H1 (cell line): Measurements from ENCODE around the gene ARMH4. TPM values are rescaled to one million over a fixed set of nuclear protein-coding genes. Genes with fewer than 3 reads are reported as not detected.

Source experiments
- CTCF ChIP-seq, 3 experiments: IDR thresholded peaks; 1 replicate in 2 of 3; 2 replicates in 1 of 3; pipeline versions ENCODE4 v1.5.1 to v1.6.1; 2011; ENCODE audit warnings: low read length in 3 of 3, mild to moderate bottlenecking in 3 of 3, inconsistent platforms in 2 of 3, low read depth in 1 of 3, moderate library complexity in 1 of 3; ENCODE audit not compliant: insufficient read depth in 1 of 3; ENCODE audit errors: control extremely low read depth in 1 of 3
- GABPA ChIP-seq: IDR thresholded peaks from 2 replicates; pipeline ENCODE4 v1.6.1; 2011; ENCODE audit warnings: mild to moderate bottlenecking, low read length, moderate library complexity, borderline replicate concordance; ENCODE audit not compliant: insufficient read depth
- polyA plus RNA-seq, 7 experiments: library from polyadenylated mRNA; depleted of rRNA in 3 of 7; stranded (reverse) in 5 of 7; unstranded in 2 of 7; fragments of >200 nt in 5 of 7; fragments of 200-250 nt in 2 of 7; gene quantifications; 1 replicate in 5 of 7; 2 replicates in 1 of 7; 4 replicates in 1 of 7; pipeline versions ENCODE4 v1.2.1 to v1.2.3, GENCODE V29; 2011 to 2013; ENCODE audit warnings: missing spikeins in 2 of 7, mixed read lengths in 2 of 7
- total RNA-seq: library from RNA; stranded (reverse); fragmentation: NEBNext Ultra II Directional; extraction: Animal tissue kit (Norgen Biotek cat#: 25700); gene quantifications from 2 replicates; pipeline ENCODE4 v1.2.1, GENCODE V29; 2021
- TF ChIP-seq, protein P1 (sequence below): fragments of 300-600 bp; sonication (generic); IDR thresholded peaks from 2 replicates; pipeline ENCODE4 v1.7.1; 2012; ENCODE audit warnings: low read length, moderate library complexity, mild to moderate bottlenecking, inconsistent platforms; ENCODE audit not compliant: insufficient replicate concordance

Gene ARMH4
- total and polyA plus RNA-seq, 2 of the 8 experiments (the other 6 are each of a cell fraction or from before 2014, with no cell fraction given): 7.1 to 25.4 TPM

DNA sequence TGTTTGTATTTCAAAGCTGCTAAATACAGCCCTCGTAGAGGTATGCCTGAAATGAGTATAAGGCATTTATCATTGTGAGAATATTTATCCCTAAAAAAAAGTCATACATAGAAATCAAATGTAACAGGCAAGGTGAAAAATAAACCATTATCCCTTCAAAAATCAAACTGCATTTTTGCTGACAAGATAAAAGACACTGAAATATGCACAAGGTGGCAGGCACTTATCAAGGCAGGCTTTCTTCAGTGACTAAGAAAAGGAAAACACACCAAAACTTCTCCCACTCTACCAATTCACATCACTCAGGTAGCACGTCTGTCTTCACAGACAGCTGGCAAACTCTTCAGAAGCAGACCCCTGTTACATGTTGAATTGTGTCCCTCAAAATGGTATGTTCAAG, 23.6 kb downstream of the ARMH4 start (continued):
- TF ChIP-seq GABPA: no peak
- TF ChIP-seq CTCF (IDR thresholded peaks at IDR 0.05; ENCODE audit: control extremely low read depth in 1 of 3, insufficient read depth in 1 of 3, low read depth in 1 of 3, low read length in 3 of 3): no peak
- TF ChIP-seq, protein P1, sequence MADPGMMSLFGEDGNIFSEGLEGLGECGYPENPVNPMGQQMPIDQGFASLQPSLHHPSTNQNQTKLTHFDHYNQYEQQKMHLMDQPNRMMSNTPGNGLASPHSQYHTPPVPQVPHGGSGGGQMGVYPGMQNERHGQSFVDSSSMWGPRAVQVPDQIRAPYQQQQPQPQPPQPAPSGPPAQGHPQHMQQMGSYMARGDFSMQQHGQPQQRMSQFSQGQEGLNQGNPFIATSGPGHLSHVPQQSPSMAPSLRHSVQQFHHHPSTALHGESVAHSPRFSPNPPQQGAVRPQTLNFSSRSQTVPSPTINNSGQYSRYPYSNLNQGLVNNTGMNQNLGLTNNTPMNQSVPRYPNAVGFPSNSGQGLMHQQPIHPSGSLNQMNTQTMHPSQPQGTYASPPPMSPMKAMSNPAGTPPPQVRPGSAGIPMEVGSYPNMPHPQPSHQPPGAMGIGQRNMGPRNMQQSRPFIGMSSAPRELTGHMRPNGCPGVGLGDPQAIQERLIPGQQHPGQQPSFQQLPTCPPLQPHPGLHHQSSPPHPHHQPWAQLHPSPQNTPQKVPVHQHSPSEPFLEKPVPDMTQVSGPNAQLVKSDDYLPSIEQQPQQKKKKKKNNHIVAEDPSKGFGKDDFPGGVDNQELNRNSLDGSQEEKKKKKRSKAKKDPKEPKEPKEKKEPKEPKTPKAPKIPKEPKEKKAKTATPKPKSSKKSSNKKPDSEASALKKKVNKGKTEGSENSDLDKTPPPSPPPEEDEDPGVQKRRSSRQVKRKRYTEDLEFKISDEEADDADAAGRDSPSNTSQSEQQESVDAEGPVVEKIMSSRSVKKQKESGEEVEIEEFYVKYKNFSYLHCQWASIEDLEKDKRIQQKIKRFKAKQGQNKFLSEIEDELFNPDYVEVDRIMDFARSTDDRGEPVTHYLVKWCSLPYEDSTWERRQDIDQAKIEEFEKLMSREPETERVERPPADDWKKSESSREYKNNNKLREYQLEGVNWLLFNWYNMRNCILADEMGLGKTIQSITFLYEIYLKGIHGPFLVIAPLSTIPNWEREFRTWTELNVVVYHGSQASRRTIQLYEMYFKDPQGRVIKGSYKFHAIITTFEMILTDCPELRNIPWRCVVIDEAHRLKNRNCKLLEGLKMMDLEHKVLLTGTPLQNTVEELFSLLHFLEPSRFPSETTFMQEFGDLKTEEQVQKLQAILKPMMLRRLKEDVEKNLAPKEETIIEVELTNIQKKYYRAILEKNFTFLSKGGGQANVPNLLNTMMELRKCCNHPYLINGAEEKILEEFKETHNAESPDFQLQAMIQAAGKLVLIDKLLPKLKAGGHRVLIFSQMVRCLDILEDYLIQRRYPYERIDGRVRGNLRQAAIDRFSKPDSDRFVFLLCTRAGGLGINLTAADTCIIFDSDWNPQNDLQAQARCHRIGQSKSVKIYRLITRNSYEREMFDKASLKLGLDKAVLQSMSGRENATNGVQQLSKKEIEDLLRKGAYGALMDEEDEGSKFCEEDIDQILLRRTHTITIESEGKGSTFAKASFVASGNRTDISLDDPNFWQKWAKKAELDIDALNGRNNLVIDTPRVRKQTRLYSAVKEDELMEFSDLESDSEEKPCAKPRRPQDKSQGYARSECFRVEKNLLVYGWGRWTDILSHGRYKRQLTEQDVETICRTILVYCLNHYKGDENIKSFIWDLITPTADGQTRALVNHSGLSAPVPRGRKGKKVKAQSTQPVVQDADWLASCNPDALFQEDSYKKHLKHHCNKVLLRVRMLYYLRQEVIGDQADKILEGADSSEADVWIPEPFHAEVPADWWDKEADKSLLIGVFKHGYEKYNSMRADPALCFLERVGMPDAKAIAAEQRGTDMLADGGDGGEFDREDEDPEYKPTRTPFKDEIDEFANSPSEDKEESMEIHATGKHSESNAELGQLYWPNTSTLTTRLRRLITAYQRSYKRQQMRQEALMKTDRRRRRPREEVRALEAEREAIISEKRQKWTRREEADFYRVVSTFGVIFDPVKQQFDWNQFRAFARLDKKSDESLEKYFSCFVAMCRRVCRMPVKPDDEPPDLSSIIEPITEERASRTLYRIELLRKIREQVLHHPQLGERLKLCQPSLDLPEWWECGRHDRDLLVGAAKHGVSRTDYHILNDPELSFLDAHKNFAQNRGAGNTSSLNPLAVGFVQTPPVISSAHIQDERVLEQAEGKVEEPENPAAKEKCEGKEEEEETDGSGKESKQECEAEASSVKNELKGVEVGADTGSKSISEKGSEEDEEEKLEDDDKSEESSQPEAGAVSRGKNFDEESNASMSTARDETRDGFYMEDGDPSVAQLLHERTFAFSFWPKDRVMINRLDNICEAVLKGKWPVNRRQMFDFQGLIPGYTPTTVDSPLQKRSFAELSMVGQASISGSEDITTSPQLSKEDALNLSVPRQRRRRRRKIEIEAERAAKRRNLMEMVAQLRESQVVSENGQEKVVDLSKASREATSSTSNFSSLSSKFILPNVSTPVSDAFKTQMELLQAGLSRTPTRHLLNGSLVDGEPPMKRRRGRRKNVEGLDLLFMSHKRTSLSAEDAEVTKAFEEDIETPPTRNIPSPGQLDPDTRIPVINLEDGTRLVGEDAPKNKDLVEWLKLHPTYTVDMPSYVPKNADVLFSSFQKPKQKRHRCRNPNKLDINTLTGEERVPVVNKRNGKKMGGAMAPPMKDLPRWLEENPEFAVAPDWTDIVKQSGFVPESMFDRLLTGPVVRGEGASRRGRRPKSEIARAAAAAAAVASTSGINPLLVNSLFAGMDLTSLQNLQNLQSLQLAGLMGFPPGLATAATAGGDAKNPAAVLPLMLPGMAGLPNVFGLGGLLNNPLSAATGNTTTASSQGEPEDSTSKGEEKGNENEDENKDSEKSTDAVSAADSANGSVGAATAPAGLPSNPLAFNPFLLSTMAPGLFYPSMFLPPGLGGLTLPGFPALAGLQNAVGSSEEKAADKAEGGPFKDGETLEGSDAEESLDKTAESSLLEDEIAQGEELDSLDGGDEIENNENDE: no peak
